Dendritic cell treated with granulocyte-macrophage colony-stimulating factor and Interleukin-4, amounts not matched to agents 40 ng/mL and 50 ng/mL, for 4 days (primary cell): ENCODE data around the gene TRAF4.
"Not testable (repeated sequence)": the region's sequence is repeated elsewhere in the genome, so short reads cannot be mapped to it uniquely, and the experiment has no call there.

Experiments used
- H3K27ac Mint-ChIP-seq: one replicate; pipeline ENCODE4 v1.8.0; 2022; ENCODE audit warnings: mild to moderate bottlenecking, mixed read lengths
- H3K27me3 Mint-ChIP-seq: one replicate; pipeline ENCODE4 v1.8.0; 2022; ENCODE audit warnings: mild to moderate bottlenecking, mixed read lengths
- H3K36me3 Mint-ChIP-seq: one replicate; pipeline ENCODE4 v1.8.0; 2022; ENCODE audit warnings: low read depth, mixed read lengths
- H3K4me1 Mint-ChIP-seq: one replicate; pipeline ENCODE4 v1.8.0; 2022; ENCODE audit warnings: low read depth, mixed read lengths
- H3K4me3 Mint-ChIP-seq: one replicate; pipeline ENCODE4 v1.8.0; 2022; ENCODE audit warnings: mild to moderate bottlenecking, moderate library complexity, mixed read lengths
- H3K9me3 Mint-ChIP-seq: one replicate; pipeline ENCODE4 v1.8.0; 2022; ENCODE audit warnings: mixed read lengths
- intact Hi-C: fragments of 100-400 bp; cut with micrococcal nuclease; formaldehyde crosslinking; loops from one replicate; pipeline ENCODE4 v1.15.0; 2022

Gene TRAF4

DNA sequence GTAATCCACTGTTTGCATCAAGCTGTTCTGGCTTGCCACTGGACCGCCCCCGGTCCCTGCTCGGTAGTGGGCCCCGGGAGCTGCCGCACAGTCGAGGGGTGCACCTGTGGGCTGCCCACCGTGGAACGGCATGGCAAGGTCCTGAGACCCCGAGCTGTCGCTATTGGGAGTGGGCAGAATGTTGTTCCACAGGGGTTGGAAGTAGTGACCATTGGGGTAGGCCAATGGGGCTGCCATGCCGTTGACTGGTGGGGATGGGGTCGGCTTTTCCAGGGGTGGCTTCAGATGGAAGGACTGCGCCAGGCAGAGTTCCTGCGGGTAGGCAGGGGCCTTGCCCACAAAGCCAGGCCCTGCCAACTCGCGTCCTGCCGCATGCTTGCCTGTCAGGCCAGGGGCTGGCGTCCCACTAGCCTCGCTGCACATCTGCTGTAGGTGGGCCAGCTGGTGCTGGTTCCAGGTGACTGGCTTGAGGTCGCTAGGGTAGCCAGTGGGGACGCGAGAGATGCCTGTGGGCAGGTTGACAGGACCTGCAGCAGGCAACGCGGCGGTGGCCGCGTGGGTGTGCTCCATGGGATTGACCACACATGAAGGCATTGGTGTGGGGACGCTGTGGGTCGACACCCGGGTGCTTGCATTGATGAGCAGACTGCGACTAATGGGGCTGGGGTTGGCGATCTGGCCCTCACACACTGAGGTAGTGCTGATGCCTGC is 14.8 kb downstream of the TRAF4 start:
- no peak overlapping the region for H3K27ac Mint-ChIP-seq
- H3K4me3 Mint-ChIP-seq, result no peak overlapping the region
- intact Hi-C loops, result no loop called here
- H3K9me3 Mint-ChIP-seq, result no peaks in the 10 kb centered on the region
- H3K27me3 Mint-ChIP-seq, result no peaks in the 10 kb centered on the region
- peaks cover 48% of the 10 kb centered on the region for H3K36me3 Mint-ChIP-seq
- H3K4me1 Mint-ChIP-seq, result peaks cover 25% of the 10 kb centered on the region

DNA sequence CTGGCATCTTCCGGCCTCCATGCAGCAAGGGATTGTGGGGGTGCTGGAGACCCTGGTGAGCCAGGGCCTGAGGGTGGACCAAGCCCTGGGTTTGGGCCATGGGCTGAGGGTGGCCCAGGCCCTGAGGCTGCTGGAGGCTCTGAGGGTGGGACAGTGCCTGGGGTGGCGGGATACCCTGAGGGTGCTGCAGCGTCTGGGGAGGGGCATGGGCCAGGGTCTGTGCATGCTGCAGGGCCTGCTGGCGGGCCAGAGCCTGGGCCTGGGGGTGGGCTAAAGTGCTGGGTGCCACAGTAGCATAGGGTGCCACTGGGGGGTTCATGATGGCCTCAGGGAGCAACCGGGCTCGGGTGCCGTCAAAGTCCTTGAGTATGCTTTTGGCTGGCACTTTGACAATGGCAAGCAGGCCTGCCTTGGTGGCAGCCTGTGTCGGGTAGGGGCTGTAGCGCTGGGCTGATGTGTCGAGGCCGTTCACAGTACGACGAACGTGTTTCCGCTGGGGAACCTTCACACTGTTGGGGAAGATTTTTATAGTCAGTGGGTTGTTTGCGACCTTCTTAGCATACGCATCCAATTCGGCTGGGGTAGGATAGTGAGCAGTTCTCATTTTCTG is 15.6 kb downstream of the TRAF4 start:
- Mint-ChIP-seq H3K4me1 (peaks cover 25% of the 10 kb centered on the region), H3K36me3 (peaks cover 55% of the 10 kb centered on the region)

DNA sequence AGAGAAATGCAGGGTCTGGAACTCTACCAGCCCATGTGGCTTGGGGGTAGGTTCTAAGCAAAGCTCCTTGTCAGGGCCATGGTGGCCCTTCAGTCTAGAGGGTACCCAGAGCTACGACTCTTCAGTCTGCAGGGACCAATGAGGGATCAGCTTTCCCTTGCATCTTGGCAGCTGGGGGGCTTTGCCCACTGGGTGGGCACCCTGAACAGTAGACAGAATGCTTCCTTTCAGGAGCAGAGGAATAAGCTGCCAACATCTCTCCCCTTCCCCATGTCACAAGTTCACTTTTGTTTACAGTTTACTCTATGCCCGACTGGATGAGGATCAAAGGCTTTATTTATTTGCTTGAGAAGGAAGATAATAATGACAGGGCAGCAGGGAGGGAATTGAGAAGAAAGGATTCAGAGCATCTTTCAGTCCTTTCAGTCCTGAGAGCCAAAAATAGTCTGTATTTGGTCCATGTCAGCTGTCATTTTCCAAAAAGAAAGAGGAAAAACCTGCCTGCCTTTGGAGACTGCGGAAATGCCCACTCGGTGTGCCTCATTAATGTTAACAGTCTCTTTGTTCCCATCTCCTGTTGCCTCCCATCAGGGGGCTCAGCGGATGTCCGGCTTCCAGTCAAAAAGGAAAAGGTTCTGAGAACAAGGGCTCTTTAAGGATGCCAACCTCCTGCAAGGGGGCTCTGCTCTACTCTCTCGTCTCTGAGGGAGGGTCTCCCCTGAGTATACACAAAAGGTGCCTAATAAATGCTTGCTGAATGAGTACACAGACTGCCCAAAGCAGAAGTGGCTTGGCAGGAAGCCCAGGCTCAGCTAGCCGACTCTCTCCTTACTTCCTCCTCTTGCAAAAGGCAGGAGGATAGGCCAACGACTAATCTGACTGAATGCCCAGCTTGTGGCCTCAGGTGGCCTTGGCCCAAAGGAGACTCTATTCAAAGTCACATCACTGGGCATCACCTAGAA is 17.1 kb downstream of the TRAF4 start:
- no peak overlapping the region for H3K4me3 Mint-ChIP-seq
- no peaks in the 10 kb centered on the region for H3K27me3 Mint-ChIP-seq
- no peak overlapping the region for H3K27ac Mint-ChIP-seq
- no peaks in the 10 kb centered on the region for H3K9me3 Mint-ChIP-seq
- peaks cover 61% of the 10 kb centered on the region for H3K36me3 Mint-ChIP-seq
- intact Hi-C loops, result loop anchor here (5.0 to 10.0 kb wide), 2 partner anchors 34 to 154 kb away; partner anchors contain the start of genes NEK8 and TLCD1
- peaks cover 25% of the 10 kb centered on the region for H3K4me1 Mint-ChIP-seq

More for the DNA sequence above, 15.6 kb downstream of the TRAF4 start:
- intact Hi-C loops, result no loop called here
- no peak overlapping the region for H3K27ac Mint-ChIP-seq
- no peak overlapping the region for H3K4me3 Mint-ChIP-seq
- no peaks in the 10 kb centered on the region for H3K9me3 Mint-ChIP-seq
- H3K27me3 Mint-ChIP-seq, result no peaks in the 10 kb centered on the region

DNA sequence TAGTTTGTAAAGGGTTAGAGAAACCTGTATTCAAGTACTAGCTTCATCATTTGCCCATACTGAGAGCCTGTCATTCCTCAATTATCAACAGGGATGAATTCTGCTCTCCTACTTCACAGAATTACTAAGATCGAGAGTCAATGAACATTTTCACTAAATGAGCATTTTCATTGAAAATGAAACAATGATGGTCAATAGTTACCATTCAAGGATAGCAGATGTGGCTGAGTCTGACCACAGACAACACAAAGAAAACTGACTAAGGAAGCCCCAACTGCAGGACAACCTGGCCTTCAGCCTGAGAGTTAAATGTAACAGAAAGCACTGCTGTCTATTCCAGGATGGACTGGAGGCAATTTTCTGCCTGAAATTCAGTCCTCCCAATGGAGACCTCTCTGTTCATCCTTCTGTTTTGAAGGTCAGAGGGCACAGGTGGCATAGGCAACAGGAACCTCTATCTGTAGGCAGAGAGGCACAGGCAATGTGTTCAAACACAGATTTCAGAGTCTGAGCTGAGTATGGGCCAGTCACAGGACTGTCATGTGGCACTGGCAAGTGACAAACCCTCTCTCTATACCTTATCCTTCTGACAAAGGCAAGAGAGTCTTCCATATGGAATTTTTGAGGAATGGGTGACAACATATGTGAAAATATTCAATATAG is 19.5 kb downstream of the TRAF4 start:
- Mint-ChIP-seq H3K36me3 (peaks cover 53% of the 10 kb centered on the region), H3K27me3 (no peaks in the 10 kb centered on the region), H3K4me1 (peaks cover 19% of the 10 kb centered on the region), H3K9me3 (no peaks in the 10 kb centered on the region), H3K4me3 (no peak overlapping the region), H3K27ac (no peak overlapping the region)
- intact Hi-C loops, result loop anchor here (5.0 to 10.0 kb wide), 2 partner anchors 36 to 152 kb away; partner anchors contain the start of genes NEK8 and TLCD1

DNA sequence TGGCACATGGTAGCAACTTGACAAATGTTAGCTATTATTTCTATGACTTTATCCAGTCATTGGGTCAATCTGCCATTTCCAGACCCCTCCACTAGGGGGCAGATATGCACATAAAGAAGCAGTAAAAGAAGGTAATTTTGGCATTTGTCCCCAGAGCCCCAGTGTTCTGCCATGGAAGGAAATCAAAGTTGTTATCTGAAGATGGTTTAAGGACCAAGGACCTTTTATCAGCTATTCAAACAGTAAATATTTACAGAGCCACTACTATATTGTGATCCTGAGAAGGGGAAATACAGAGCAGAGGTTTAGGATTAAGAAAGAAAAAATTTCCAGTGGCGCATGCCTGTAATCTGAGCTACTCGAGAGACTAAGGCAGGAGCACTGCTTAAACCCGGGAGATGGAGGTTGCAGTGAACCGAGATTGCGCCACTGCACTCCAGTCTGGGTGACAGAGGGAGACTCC is 20.0 kb downstream of the TRAF4 start:
- Mint-ChIP-seq H3K4me1 (peaks cover 19% of the 10 kb centered on the region), H3K27ac (no peak overlapping the region), H3K4me3 (no peak overlapping the region), H3K27me3 (no peaks in the 10 kb centered on the region), H3K9me3 (no peaks in the 10 kb centered on the region), H3K36me3 (peaks cover 48% of the 10 kb centered on the region)
- intact Hi-C loops, result loop anchor here (5.0 to 10.0 kb wide), 2 partner anchors 37 to 151 kb away; partner anchors contain the start of genes NEK8 and TLCD1

DNA sequence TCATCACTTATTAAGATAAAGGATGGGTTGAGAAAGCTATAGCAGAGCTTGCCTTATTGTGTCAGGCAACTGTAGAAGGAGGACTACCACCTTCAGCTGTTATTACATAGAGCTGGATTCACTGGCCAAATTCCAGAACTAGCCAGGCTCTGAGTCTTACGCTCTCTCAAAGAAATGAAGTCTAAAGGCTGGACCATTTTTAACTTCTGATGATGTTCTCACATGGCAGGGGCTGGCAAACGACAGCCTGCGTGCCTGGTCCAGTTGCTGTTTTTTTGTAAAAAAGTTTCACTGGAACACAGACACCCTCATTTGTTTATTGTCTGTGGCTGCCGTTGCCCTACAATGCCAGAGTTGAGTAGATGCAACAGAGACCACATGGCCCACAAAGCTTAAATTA is 21.2 kb downstream of the TRAF4 start:
- H3K4me1 Mint-ChIP-seq, result peaks cover 19% of the 10 kb centered on the region
- H3K4me3 Mint-ChIP-seq, result no peak overlapping the region
- H3K36me3 Mint-ChIP-seq, result peaks cover 36% of the 10 kb centered on the region
- no peaks in the 10 kb centered on the region for H3K27me3 Mint-ChIP-seq
- intact Hi-C loops, result loop anchor here (10.0 kb wide), 1 partner anchor 150 kb away; no protein-coding TSS in a partner anchor
- H3K27ac Mint-ChIP-seq, result no peak overlapping the region
- no peaks in the 10 kb centered on the region for H3K9me3 Mint-ChIP-seq

DNA sequence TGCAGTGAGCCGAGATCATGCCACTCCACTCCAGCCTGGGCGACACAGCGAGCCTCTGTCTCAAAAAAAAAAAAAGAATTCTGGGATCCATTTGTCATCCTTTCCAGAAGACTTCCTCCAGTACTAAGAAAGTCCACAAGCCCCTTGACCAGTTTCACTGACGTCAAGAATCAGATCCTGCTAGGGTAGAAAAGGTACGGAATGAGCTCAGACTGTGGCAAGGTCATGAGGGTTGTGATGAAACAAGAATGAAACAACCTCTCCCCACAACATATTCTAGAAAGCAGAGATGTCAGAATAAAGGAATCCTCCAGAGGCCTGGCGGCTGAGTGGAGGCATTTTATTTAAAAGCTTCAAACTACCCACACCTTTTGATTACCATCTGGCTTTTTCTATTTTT is 29.9 kb downstream of the TRAF4 start:
- Mint-ChIP-seq H3K36me3 (peaks cover 26% of the 10 kb centered on the region), H3K27ac (no peak overlapping the region), H3K4me3 (no peak overlapping the region), H3K9me3 (no peaks in the 10 kb centered on the region), H3K27me3 (no peaks in the 10 kb centered on the region), H3K4me1 (no peaks in the 10 kb centered on the region)
- intact Hi-C loops, result no loop called here

DNA sequence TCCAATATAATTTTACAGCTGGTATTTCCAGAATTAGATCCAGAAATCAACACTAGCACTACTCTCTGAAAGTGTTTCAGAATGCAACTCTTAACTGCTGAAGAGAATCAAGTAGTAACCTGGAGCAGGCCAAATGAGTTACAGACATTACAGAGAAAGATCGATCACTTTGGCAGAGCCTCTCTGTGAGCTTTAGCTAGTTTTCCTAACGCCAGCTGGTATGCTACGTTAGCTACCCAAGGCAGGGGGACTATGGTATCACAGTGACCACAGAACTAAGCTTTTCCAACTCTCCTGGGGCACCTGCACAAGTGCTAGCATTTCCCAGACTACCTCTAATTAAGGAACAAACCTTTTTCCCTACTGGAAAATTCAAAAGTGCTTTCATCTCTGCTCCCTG is 30.4 kb downstream of the TRAF4 start:
- Mint-ChIP-seq H3K36me3 (peaks cover 31% of the 10 kb centered on the region), H3K27me3 (no peaks in the 10 kb centered on the region), H3K27ac (no peak overlapping the region), H3K4me1 (no peaks in the 10 kb centered on the region), H3K4me3 (no peak overlapping the region), H3K9me3 (no peaks in the 10 kb centered on the region)
- intact Hi-C loops, result no loop called here

DNA sequence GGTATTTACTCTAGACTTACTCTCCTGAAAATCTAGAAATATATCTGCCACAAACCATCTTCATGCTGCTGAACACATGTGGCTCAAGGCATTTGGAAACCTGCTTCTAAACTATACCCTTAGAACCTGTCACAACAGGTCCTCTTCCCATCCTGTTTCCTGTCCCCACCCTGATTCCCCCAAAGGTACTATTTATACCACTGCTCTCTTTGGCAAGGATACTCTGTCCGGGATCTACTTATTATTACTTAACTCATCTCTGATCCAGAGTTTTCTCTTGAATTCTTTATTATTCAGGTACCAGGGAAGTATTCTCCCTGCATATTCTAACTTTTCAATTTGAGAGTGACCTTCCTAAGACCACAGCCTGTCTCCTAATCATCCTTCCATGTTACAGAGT is 33.4 kb downstream of the TRAF4 start:
- Mint-ChIP-seq H3K9me3 (no peaks in the 10 kb centered on the region), H3K4me1 (no peaks in the 10 kb centered on the region), H3K4me3 (no peak overlapping the region), H3K27me3 (no peaks in the 10 kb centered on the region), H3K36me3 (peaks cover 46% of the 10 kb centered on the region), H3K27ac (no peak overlapping the region)
- intact Hi-C loops, result no loop called here

DNA sequence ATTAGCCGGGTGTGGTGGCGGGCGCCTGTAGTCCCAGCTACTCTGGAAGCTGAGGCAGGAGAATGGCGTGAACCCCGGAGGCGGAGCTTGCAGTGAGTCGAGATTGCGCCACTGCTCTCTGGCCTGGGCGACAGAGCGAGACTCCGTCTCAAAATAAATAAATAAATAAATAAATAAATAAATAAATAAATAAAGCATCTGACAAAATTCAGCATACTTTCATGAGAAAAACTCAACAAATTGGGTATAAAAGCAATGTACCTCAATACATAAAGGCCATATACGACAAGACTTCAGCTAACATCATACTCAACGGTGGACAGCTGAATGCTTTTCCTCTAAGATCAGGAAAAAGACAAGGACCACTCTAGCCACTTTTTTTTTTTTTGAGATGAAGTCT is 35.8 kb downstream of the TRAF4 start:
- intact Hi-C loops, H3K4me1 Mint-ChIP-seq, H3K4me3 Mint-ChIP-seq, H3K27ac Mint-ChIP-seq, H3K27me3 Mint-ChIP-seq, H3K9me3 Mint-ChIP-seq: not testable (repeated sequence)
- H3K36me3 Mint-ChIP-seq, result peaks cover 33% of the 10 kb centered on the region

DNA sequence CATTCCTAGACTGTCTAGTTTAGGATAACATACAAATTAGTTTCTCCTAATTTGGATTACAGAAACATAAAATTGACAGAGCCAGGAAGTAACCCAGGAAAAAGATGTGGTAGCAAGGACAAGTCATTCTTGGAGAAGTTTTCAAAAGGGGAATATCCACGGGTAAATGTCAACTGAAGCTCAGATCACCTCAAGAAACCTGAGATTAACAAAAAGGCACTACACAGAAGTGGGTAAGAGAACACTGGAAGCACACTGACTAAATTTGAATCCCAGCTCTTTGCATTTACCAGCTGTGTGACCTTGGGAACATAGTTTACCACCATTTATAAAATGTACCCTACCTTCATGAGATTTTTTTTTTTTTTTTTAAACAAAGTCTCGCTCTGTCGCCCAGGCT is 39.4 kb downstream of the TRAF4 start:
- H3K4me3 Mint-ChIP-seq, result no peak overlapping the region

DNA sequence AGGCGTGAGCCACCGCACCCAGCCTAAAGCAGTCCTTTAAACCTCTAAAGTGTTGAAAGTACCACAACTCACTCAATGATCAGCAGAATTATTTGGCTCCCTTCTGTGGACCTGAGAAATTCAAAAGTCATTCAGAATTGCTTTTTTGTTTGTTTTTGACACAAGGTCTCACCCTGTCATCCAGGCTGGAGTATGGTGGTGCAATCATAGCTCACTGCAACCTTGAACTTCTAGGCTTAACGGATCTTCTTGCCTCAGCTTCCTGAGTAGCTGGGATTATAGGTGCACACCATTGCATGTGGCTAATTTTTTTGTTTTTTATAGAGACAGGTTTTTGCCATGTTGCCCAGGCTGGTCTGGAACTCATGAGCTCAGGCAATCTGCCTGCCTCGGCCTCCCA is 44.3 kb downstream of the TRAF4 start:
- peaks cover 2% of the 10 kb centered on the region for H3K4me1 Mint-ChIP-seq
- peaks cover 22% of the 10 kb centered on the region for H3K36me3 Mint-ChIP-seq
- no peak overlapping the region for H3K4me3 Mint-ChIP-seq
- intact Hi-C loops, result no loop called here
- no peaks in the 10 kb centered on the region for H3K27me3 Mint-ChIP-seq
- no peaks in the 10 kb centered on the region for H3K9me3 Mint-ChIP-seq
- no peak overlapping the region for H3K27ac Mint-ChIP-seq

More for the DNA sequence above, 39.4 kb downstream of the TRAF4 start:
- Mint-ChIP-seq H3K9me3 (no peaks in the 10 kb centered on the region), H3K36me3 (peaks cover 27% of the 10 kb centered on the region), H3K27ac (no peak overlapping the region), H3K4me1 (no peaks in the 10 kb centered on the region), H3K27me3 (no peaks in the 10 kb centered on the region)
- intact Hi-C loops, result no loop called here

DNA sequence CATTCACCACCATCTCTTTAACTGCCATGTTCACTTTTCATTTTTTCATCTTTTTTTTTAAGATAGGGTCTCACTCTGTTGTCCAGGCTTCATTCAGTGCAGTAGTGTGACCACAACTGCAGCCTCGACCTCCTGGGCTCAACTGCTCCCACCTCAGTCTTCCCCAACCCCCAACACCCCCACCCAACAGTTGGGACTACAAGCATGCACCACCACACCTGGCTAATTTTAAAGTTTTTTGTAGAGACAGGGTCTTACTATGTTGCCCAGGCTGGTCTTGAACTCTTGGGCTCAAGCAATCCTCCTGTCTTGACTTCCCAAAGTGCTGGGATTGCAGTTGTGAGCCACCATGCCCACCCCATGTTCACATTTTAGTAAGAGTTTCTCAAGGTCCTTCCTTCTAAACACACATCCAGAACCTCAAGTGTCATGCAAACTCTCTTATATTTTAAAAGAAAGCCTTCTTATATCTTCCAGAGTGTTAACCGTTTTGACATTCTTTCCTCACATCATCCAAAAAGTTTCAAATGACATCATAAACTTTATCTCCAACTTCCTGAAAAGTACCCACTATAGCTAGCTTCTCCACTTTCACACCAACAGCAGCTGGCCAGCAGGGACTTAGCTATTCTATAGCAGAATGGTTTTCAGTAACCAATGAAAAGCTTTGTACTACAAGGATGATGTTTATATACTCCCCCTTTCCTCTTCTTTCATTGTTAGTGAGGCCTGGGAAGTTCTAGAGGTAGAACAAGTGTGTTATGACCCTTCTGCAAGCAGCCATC is 49.3 kb downstream of the TRAF4 start:
- H3K4me1 Mint-ChIP-seq, result peaks cover 6% of the 10 kb centered on the region
- no peaks in the 10 kb centered on the region for H3K9me3 Mint-ChIP-seq

More for the DNA sequence above, 49.3 kb downstream of the TRAF4 start:
- Mint-ChIP-seq H3K27ac (no peak overlapping the region), H3K4me3 (no peak overlapping the region), H3K27me3 (no peaks in the 10 kb centered on the region), H3K36me3 (peaks cover 34% of the 10 kb centered on the region)
- intact Hi-C loops, result loop anchor here (10.0 kb wide), 1 partner anchor 1002 kb away; no protein-coding TSS in a partner anchor
